ENCODE data around the gene CGB1.
"Not testable (repeated sequence)": the region's sequence is repeated elsewhere in the genome, so short reads cannot be mapped to it uniquely, and the experiment has no call there.

GRCh38 chr19:49038557-49039276 lies 2.0 kb upstream of the CGB1 start:
- TF ChIP-seq CTCF, POLR2A (IDR thresholded peaks at IDR 0.05): not testable (repeated sequence)

All from tibial nerve (tissue), 3 donors.